HCT116 (cell line): Measurements from ENCODE around the gene LHCGR. TPM values are rescaled to one million over a fixed set of nuclear protein-coding genes. Genes with fewer than 3 reads are reported as not detected.

Experiments used
- ATAC-seq: fragments of 200-7000 bp; cut with Tn5 transposase; 2 replicates; pipeline ENCODE4 v1.9.1; 2020; ENCODE audit warnings: mild to moderate bottlenecking, moderate library complexity
- BruUV-seq: library from RNA; stranded (reverse); fragments of 400-500 nt; replicated peaks from 2 replicates; lab custom pipeline; 2021; lab: Mats Ljungman, UMichigan
- CTCF ChIA-PET: fragments of 300-600 bp; sonication (Branson Sonifier 250); formaldehyde crosslinking; loops from one replicate; lab custom pipeline; 2021; ENCODE audit warnings: antibody characterized with exemption; lab: Charles Lee
- POLR2A ChIA-PET: fragments of 300-600, 350-600 bp; sonication (Branson Sonifier 250); formaldehyde crosslinking; loops from one replicate; lab custom pipeline; 2021; ENCODE audit warnings: antibody characterized with exemption; lab: Charles Lee
- RAD21 ChIA-PET, 2 experiments: fragments of 300-600 bp; sonication (Branson Sonifier 250); formaldehyde crosslinking; loops; one replicate each; lab custom pipeline; 2023; ENCODE audit warnings: low total read pairs in 2 of 2; ENCODE audit not compliant: uncharacterized antibody in 2 of 2, unreplicated experiment in 2 of 2, low non-redundant PET in 1 of 2; lab: Charles Lee
- DNase-seq: peaks from one replicate; pipeline ENCODE4 v3.0.0-alpha.2; 2010; ENCODE audit warnings: low read depth, low spot score
- H2AFZ ChIP-seq: fragments of 200-600 bp; shearing (Covaris generic), sonication (generic); 2 replicates; pipeline ENCODE4 v1.6.1; 2017; ENCODE audit warnings: low read depth, mixed run types, mixed read lengths, antibody characterized with exemption, low read length; ENCODE audit not compliant: poor library complexity, severe bottlenecking
- H3K27ac ChIP-seq: 2 replicates; pipeline ENCODE4 v1.5.1; 2012; ENCODE audit warnings: low read depth, low read length
- H3K27me3 ChIP-seq: fragments of 200-600 bp; sonication (generic); 2 replicates; pipeline ENCODE4 v1.6.1; 2016; ENCODE audit warnings: mixed run types, low read length, mixed read lengths; ENCODE audit not compliant: insufficient read depth
- H3K36me3 ChIP-seq, 2 experiments: fragments of 200-500 bp in 1 of 2; fragments of 200-600 bp in 1 of 2; sonication (Bioruptor generic) in 1 of 2; sonication (generic) in 1 of 2; 2 replicates each; pipeline versions ENCODE4 v1.5.1 to v1.6.1; 2014 to 2016; ENCODE audit warnings: low read length in 2 of 2, inconsistent platforms in 1 of 2, mixed read lengths in 1 of 2, mixed run types in 1 of 2; ENCODE audit not compliant: insufficient read depth in 2 of 2, control insufficient read depth in 1 of 2
- H3K4me1 ChIP-seq, 2 experiments: fragments of 200-600 bp in 1 of 2; sonication (generic) in 1 of 2; 2 replicates each; pipeline versions ENCODE4 v1.5.1 to v1.6.1; 2012 to 2017; ENCODE audit warnings: low read length in 2 of 2, inconsistent platforms in 1 of 2, mild to moderate bottlenecking in 1 of 2, mixed read lengths in 1 of 2, mixed run types in 1 of 2, moderate library complexity in 1 of 2; ENCODE audit not compliant: insufficient read depth in 2 of 2, control insufficient read depth in 1 of 2
- H3K4me2 ChIP-seq: fragments of 200-600 bp; sonication (generic); 2 replicates; pipeline ENCODE4 v1.6.1; 2017; ENCODE audit warnings: mixed run types, low read length, mixed read lengths
- H3K4me3 ChIP-seq, 2 experiments: fragments of 200-600 bp in 1 of 2; sonication (generic) in 1 of 2; replicated peaks in 1 of 2; 2 replicates each; pipeline ENCODE4 v1.5.1; 2011 to 2016; ENCODE audit warnings: low read length in 2 of 2, control low read depth in 1 of 2, low read depth in 1 of 2, mild to moderate bottlenecking in 1 of 2, mixed read lengths in 1 of 2, mixed run types in 1 of 2
- H3K79me2 ChIP-seq: fragments of 200-600 bp; sonication (generic); 2 replicates; pipeline ENCODE4 v1.6.1; 2017; ENCODE audit warnings: mild to moderate bottlenecking, mixed run types, low read length, moderate library complexity, mixed read lengths; ENCODE audit not compliant: insufficient read depth
- H3K9ac ChIP-seq: fragments of 200-600 bp; sonication (generic); 2 replicates; pipeline ENCODE4 v1.6.1; 2016; ENCODE audit warnings: low read length, mixed read lengths
- H3K9me2 ChIP-seq: fragments of 200-600 bp; sonication (generic), shearing (Covaris generic); 2 replicates; pipeline ENCODE4 v1.6.1; 2017; ENCODE audit warnings: mixed run types, mild to moderate bottlenecking, moderate library complexity; ENCODE audit not compliant: insufficient read depth
- H3K9me3 ChIP-seq, 2 experiments: fragments of 200-500 bp in 1 of 2; fragments of 200-600 bp in 1 of 2; sonication (Bioruptor generic) in 1 of 2; sonication (generic) in 1 of 2; 2 replicates each; pipeline ENCODE4 v1.6.1; 2014 to 2017; ENCODE audit warnings: low read length in 2 of 2, mixed read lengths in 2 of 2, inconsistent platforms in 1 of 2, low read depth in 1 of 2, mild to moderate bottlenecking in 1 of 2, mixed run types in 1 of 2, moderate library complexity in 1 of 2; ENCODE audit not compliant: control insufficient read depth in 1 of 2, insufficient read depth in 1 of 2
- H4K20me1 ChIP-seq: fragments of 200-600 bp; sonication (generic), shearing (Covaris generic); 2 replicates; pipeline ENCODE4 v1.6.1; 2017; ENCODE audit warnings: mixed run types, mild to moderate bottlenecking, moderate library complexity; ENCODE audit not compliant: insufficient read depth
- CBX3 ChIP-seq: IDR thresholded peaks from 2 replicates; pipeline ENCODE4 v1.6.1; 2012; ENCODE audit warnings: low read depth
- CEBPB ChIP-seq: IDR thresholded peaks from 2 replicates; pipeline ENCODE4 v1.6.1; 2012; ENCODE audit warnings: low read depth
- EGR1 ChIP-seq: IDR thresholded peaks from 2 replicates; pipeline ENCODE4 v1.6.1; 2012; ENCODE audit warnings: low read depth
- EZH2 ChIP-seq: fragments of 200-600 bp; sonication (generic); IDR thresholded peaks from 2 replicates; pipeline ENCODE4 v1.6.1; 2017; ENCODE audit warnings: antibody characterized with exemption, mixed run types
- EZH2phosphoT487 ChIP-seq: fragments of 200-600 bp; IDR thresholded peaks from 2 replicates; pipeline ENCODE4 v1.6.1; 2018; ENCODE audit warnings: antibody characterized with exemption, borderline replicate concordance
- JUND ChIP-seq: IDR thresholded peaks from 2 replicates; pipeline ENCODE4 v1.6.1; 2012
- POLR2A ChIP-seq: IDR thresholded peaks from 2 replicates; pipeline ENCODE4 v1.7.0; 2011; ENCODE audit warnings: borderline replicate concordance; ENCODE audit not compliant: insufficient read depth, insufficient read length; ENCODE audit errors: extremely low read depth
- POLR2AphosphoS5 ChIP-seq: IDR thresholded peaks from 2 replicates; pipeline ENCODE4 v1.6.1; 2011; ENCODE audit warnings: mild to moderate bottlenecking, low read depth, low read length, moderate library complexity
- RAD21 ChIP-seq: IDR thresholded peaks from 2 replicates; pipeline ENCODE4 v1.6.1; 2012; ENCODE audit warnings: low read depth, mild to moderate bottlenecking
- SIN3A ChIP-seq: IDR thresholded peaks from 2 replicates; pipeline ENCODE4 v1.6.1; 2012; ENCODE audit warnings: low read depth
- SP1 ChIP-seq: IDR thresholded peaks from 2 replicates; pipeline ENCODE4 v1.6.1; 2012; ENCODE audit warnings: low read depth
- SRF ChIP-seq: IDR thresholded peaks from 2 replicates; pipeline ENCODE4 v1.6.1; 2012; ENCODE audit warnings: low read depth
- TCF7L2 ChIP-seq: IDR thresholded peaks from 2 replicates; pipeline ENCODE4 v1.7.0; 2011; ENCODE audit warnings: borderline replicate concordance, inconsistent platforms; ENCODE audit not compliant: insufficient read depth, insufficient read length; ENCODE audit errors: extremely low read depth
- YY1 ChIP-seq: IDR thresholded peaks from 2 replicates; pipeline ENCODE4 v1.6.1; 2011; ENCODE audit warnings: low read length, low read depth, moderate library complexity, mild to moderate bottlenecking; ENCODE audit not compliant: insufficient replicate concordance; ENCODE audit errors: extremely low read depth
- ZFX ChIP-seq: fragments of 450-650 bp; IDR thresholded peaks from 2 replicates; pipeline ENCODE4 v1.6.1; 2017
- intact Hi-C: fragments of 100-400 bp; cut with micrococcal nuclease; formaldehyde crosslinking; loops from 2 replicates; pipeline ENCODE4 v1.10.0; 2022
- total RNA-seq: library from RNA; stranded (reverse); gene quantifications from one replicate; pipeline ENCODE4 v1.2.1, GENCODE V29; 2021; ENCODE audit not compliant: unreplicated experiment
- TF ChIP-seq, protein P1 (sequence below): IDR thresholded peaks from 2 replicates; pipeline ENCODE4 v1.6.1; 2012

The LHCGR gene
- total RNA-seq, 1 experiment from 2014 or later = not detected

- Histone ChIP-seq H3K9ac (no peak overlapping the region), H2AFZ (no peak overlapping the region), H3K27ac (no peak overlapping the region), H3K27me3 (peaks cover 29% of the 10 kb centered on the region), H3K9me3 (no peaks in the 10 kb centered on the region), H3K36me3 (no peaks in the 10 kb centered on the region), H3K4me1 (no peaks in the 10 kb centered on the region), H3K79me2 (no peaks in the 10 kb centered on the region), H4K20me1 (no peaks in the 10 kb centered on the region), H3K4me3 (no peak overlapping the region), H3K4me2 (no peak overlapping the region), H3K9me2 (no peaks in the 10 kb centered on the region)
- DNase-seq = no peak
- ChIA-PET CTCF (no interaction called here), POLR2A (no interaction called here), RAD21 (no interaction called here)
- intact Hi-C loops = no loop called here
- no peak for ATAC-seq
- no peak for TF ChIP-seq RAD21
- no peak for TF ChIP-seq YY1
- TF ChIP-seq SP1 = no peak
- no peak for TF ChIP-seq CBX3
- no peak for TF ChIP-seq SIN3A
- no peak for TF ChIP-seq CEBPB
- TF ChIP-seq POLR2AphosphoS5 = no peak
- TF ChIP-seq POLR2A = no peak
- TF ChIP-seq SRF = no peak
- TF ChIP-seq EZH2phosphoT487 = no peak
- TF ChIP-seq EGR1 = no peak
- TF ChIP-seq ZFX = no peak
- TF ChIP-seq EZH2 = no peak
- TF ChIP-seq, protein P1, sequence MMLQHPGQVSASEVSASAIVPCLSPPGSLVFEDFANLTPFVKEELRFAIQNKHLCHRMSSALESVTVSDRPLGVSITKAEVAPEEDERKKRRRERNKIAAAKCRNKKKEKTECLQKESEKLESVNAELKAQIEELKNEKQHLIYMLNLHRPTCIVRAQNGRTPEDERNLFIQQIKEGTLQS = no peak
- no peak for TF ChIP-seq TCF7L2
- TF ChIP-seq JUND = no peak
- no TSS peak for BruUV-seq
Observed at GRCh38 chr2:48768669-48769068, 13.1 kb upstream of the LHCGR start.
